Measurements from ENCODE around the gene ICE1.
"Not testable (repeated sequence)": the region's sequence is repeated elsewhere in the genome, so short reads cannot be mapped to it uniquely, and the experiment has no call there.

The ICE1 gene

GRCh38 chr5:5456858-5457257 is 34.4 kb downstream of the ICE1 start:
- no peak for DNase-seq

- no peak for DNase-seq
Observed at GRCh38 chr5:5460311-5460710, 37.8 kb downstream of the ICE1 start.

GRCh38 chr5:5461012-5461411 is 38.5 kb downstream of the ICE1 start:
- no peak for DNase-seq

- DNase-seq: no peak
Observed at GRCh38 chr5:5464036-5464715, 41.7 kb downstream of the ICE1 start.

GRCh38 chr5:5466227-5466626 is 43.8 kb downstream of the ICE1 start:
- no peak for DNase-seq

- no peak for DNase-seq
Observed at GRCh38 chr5:5467737-5468136, 45.3 kb downstream of the ICE1 start.

- DNase-seq: no peak
Observed at GRCh38 chr5:5470933-5471332, 48.5 kb downstream of the ICE1 start.

- no peak for DNase-seq
Observed at GRCh38 chr5:5473226-5473625, 50.7 kb downstream of the ICE1 start.

- no peak for DNase-seq
Observed at GRCh38 chr5:5474961-5475360, 52.5 kb downstream of the ICE1 start.

GRCh38 chr5:5475975-5476374 is 53.5 kb downstream of the ICE1 start:
- no peak for DNase-seq

- not testable (repeated sequence) for DNase-seq
Observed at GRCh38 chr5:5479578-5479977, 57.1 kb downstream of the ICE1 start.

- DNase-seq: no peak
Observed at GRCh38 chr5:5480481-5481111, 58.1 kb downstream of the ICE1 start.

- no peak for DNase-seq
Observed at GRCh38 chr5:5481206-5481605, 58.7 kb downstream of the ICE1 start.

- DNase-seq: no peak
Observed at GRCh38 chr5:5481633-5482032, 59.2 kb downstream of the ICE1 start.

- no peak for DNase-seq
Observed at GRCh38 chr5:5483350-5483749, 60.9 kb downstream of the ICE1 start.

GRCh38 chr5:5483880-5484598 is 61.6 kb downstream of the ICE1 start:
- no peak for DNase-seq

GRCh38 chr5:5486122-5486521 is 63.6 kb downstream of the ICE1 start:
- DNase-seq: no peak

GRCh38 chr5:5487585-5488360 is 65.3 kb downstream of the ICE1 start:
- no peak for DNase-seq

GRCh38 chr5:5490774-5491347 is 68.4 kb downstream of the ICE1 start:
- no peak for DNase-seq

- peak in 1 of 2 experiments; percentile 5 for DNase-seq
Observed at GRCh38 chr5:5492087-5492933, 69.8 kb downstream of the ICE1 start.

GRCh38 chr5:5492934-5493271 is 70.4 kb downstream of the ICE1 start:
- DNase-seq: not testable (repeated sequence)
